Right lobe of liver (tissue), 6 donors: ENCODE measurements around the gene PCLO. TPM values are rescaled to one million over a fixed set of nuclear protein-coding genes. Genes with fewer than 3 reads are reported as not detected.

Experiments used
- ATAC-seq, 4 donors: fragments of 200-7000 bp; cut with Tn5 transposase; one replicate each; pipeline ENCODE4 v1.9.1; 2020; ENCODE audit warnings: mild to moderate bottlenecking in 4 of 4, moderate library complexity in 4 of 4
- DNase-seq, 3 donors: peaks; one replicate each; pipeline ENCODE4 v3.0.0-alpha.2; 2020
- H3K27ac ChIP-seq, 3 donors: fragments of 200-600 bp; one replicate each; pipeline ENCODE4 v1.8.0; 2022
- H3K27me3 ChIP-seq, 2 donors: fragments of 200-600 bp; one replicate each; pipeline ENCODE4 v1.8.0; 2022
- H3K36me3 ChIP-seq, 4 donors: fragments of 200-600 bp; sonication (generic) in 1 of 4; one replicate each; pipeline versions ENCODE4 v1.5.1 to v1.8.0; 2017 to 2022; ENCODE audit warnings: control low read depth in 1 of 4
- H3K4me1 ChIP-seq, 4 donors: fragments of 200-600 bp; sonication (generic) in 1 of 4; one replicate each; pipeline versions ENCODE4 v1.5.1 to v1.8.0; 2017 to 2022; ENCODE audit warnings: control low read depth in 1 of 4
- H3K4me3 ChIP-seq, 3 donors: fragments of 200-600 bp; one replicate each; pipeline ENCODE4 v1.8.0; 2022
- H3K9me3 ChIP-seq, 4 donors: fragments of 200-600 bp; sonication (generic) in 1 of 4; one replicate each; pipeline versions ENCODE4 v1.5.1 to v1.8.0; 2017 to 2022; ENCODE audit warnings: control low read depth in 1 of 4
- CTCF ChIP-seq, 4 donors: fragments of 200-600 bp in 3 of 4; fragments of 450-650 bp in 1 of 4; IDR thresholded peaks; one replicate each; pipeline versions ENCODE4 v1.5.1 to v1.8.0; 2016 to 2022; ENCODE audit warnings: antibody characterized with exemption in 4 of 4, mild to moderate bottlenecking in 2 of 4
- POLR2A ChIP-seq: fragments of 450-650 bp; IDR thresholded peaks from one replicate; pipeline ENCODE4 v1.6.1; 2017; ENCODE audit warnings: antibody characterized with exemption, mild to moderate bottlenecking
- WGBS: methylation state at CpG from one replicate; pipeline ENCODE4 v1.1.6; 2018; ENCODE audit warnings: low coverage, low lambda C conversion rate; ENCODE audit not compliant: insufficient coverage; ENCODE audit errors: missing lambda C conversion rate; 5-methylcytosine and 5-hydroxymethylcytosine counted together
- intact Hi-C, 2 donors: fragments of 100-400 bp; cut with DNase I; formaldehyde crosslinking; loops; one replicate each; pipeline versions ENCODE4 v1.11.2 to v1.14.1; 2022
- long read RNA-seq: library from polyadenylated mRNA; unstranded; transcript quantifications from one replicate; pipeline ENCODE4 v2.0.0, GENCODE V29; 2019
- total RNA-seq, 6 experiments: library from RNA; depleted of rRNA in 2 of 6; stranded (reverse); fragments of >200 nt in 2 of 6; fragmentation: NEBNext Ultra II Directional in 3 of 6; extraction: Animal tissue kit (Norgen Biotek cat#: 25700) in 3 of 6; gene quantifications; one replicate each; pipeline versions ENCODE4 v1.1.0 to v1.2.4, GENCODE V29; 2016 to 2023
- donor health status: DM: no; HTN: yes; CAD: no.
- donor health status: DM: no; HTN: no; CAD: no.
- donor health status: DM: no; HTN: no; CAD: no.
- donor health status: DM: no; HTN: yes; CAD: no.
- donor health status: DM: no; HTN: yes; CAD: no.

The PCLO gene, protein sequence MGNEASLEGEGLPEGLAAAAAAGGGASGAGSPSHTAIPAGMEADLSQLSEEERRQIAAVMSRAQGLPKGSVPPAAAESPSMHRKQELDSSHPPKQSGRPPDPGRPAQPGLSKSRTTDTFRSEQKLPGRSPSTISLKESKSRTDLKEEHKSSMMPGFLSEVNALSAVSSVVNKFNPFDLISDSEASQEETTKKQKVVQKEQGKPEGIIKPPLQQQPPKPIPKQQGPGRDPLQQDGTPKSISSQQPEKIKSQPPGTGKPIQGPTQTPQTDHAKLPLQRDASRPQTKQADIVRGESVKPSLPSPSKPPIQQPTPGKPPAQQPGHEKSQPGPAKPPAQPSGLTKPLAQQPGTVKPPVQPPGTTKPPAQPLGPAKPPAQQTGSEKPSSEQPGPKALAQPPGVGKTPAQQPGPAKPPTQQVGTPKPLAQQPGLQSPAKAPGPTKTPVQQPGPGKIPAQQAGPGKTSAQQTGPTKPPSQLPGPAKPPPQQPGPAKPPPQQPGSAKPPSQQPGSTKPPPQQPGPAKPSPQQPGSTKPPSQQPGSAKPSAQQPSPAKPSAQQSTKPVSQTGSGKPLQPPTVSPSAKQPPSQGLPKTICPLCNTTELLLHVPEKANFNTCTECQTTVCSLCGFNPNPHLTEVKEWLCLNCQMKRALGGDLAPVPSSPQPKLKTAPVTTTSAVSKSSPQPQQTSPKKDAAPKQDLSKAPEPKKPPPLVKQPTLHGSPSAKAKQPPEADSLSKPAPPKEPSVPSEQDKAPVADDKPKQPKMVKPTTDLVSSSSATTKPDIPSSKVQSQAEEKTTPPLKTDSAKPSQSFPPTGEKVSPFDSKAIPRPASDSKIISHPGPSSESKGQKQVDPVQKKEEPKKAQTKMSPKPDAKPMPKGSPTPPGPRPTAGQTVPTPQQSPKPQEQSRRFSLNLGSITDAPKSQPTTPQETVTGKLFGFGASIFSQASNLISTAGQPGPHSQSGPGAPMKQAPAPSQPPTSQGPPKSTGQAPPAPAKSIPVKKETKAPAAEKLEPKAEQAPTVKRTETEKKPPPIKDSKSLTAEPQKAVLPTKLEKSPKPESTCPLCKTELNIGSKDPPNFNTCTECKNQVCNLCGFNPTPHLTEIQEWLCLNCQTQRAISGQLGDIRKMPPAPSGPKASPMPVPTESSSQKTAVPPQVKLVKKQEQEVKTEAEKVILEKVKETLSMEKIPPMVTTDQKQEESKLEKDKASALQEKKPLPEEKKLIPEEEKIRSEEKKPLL (N-terminal part only)
- 1 to 10 TPM in 1 of 6 experiments, under 1 TPM in 5; 0.22 to 1.1 (median 0.33) TPM for total RNA-seq
- long read RNA-seq = 0 reads

- Histone ChIP-seq H3K27ac (no peak within 1 kb of the TSS), H3K27me3 (peaks cover 5 to 7% of the 10 kb centered on the region in 2 donors), H3K9me3 (no peaks in the 10 kb centered on the region), H3K4me1 (peaks cover 0 to 3% (median 0%) of the 10 kb centered on the region in 4 donors), H3K36me3 (no peaks in the 10 kb centered on the region), H3K4me3 (peak within 1 kb of the TSS; percentile 27 to 54 (median 42))
- DNase-seq (peak; percentile 56 to 72 (median 62)), ATAC-seq (peak; percentile 91 to 95 (median 93))
- no peak for TF ChIP-seq POLR2A
- no peak for TF ChIP-seq CTCF (IDR thresholded peaks at IDR 0.05)
- WGBS = 0% methylated on average over 11 of the region's 77 CpGs
- intact Hi-C loops = no loop called here
These were observed at the start of gene PCLO for GRCh38 chr7:83162402-83163256. Gene PCLO (minus strand): TSS chr7:83162884. CDS start chr7:83162592, 292 bp downstream.

GRCh38 chr7:83211685-83212084, 49.0 kb upstream of the PCLO start:
- DNase-seq (no peak), ATAC-seq (no peak)
- Histone ChIP-seq H3K36me3 (no peaks in the 10 kb centered on the region), H3K27ac (no peak overlapping the region), H3K4me3 (no peak overlapping the region), H3K9me3 (no peaks in the 10 kb centered on the region), H3K27me3 (no peaks in the 10 kb centered on the region), H3K4me1 (no peaks in the 10 kb centered on the region)
- intact Hi-C loops = no loop called here
- TF ChIP-seq POLR2A = no peak
- TF ChIP-seq CTCF (IDR thresholded peaks at IDR 0.05) = no peak
- WGBS = 54% methylated on average over 1 of the region's 1 CpG

DNA sequence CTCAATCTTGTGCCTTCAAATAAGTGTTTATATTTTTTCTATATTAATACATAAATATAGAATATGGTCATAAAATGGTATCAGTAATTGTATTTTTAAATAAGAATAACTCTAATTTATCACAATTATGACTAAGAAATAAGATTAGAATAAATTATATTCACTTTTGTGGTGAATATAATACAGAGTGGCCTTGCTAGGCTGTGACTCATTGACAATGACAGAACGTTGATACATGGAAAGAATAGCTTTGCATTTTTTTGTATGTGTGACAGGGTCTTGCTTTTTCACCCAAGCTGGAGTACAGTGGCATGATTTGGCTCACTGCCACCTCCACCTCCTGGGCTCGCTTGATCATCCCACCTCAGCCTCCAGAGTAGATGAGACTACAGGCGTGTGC, 47.8 kb upstream of the PCLO start:
- no peaks in the 10 kb centered on the region for H3K27me3 ChIP-seq
- no peak overlapping the region for H3K4me3 ChIP-seq
- WGBS = 72% methylated on average over 2 of the region's 3 CpGs
- H3K9me3 ChIP-seq = no peaks in the 10 kb centered on the region
- no peaks in the 10 kb centered on the region for H3K4me1 ChIP-seq
- intact Hi-C loops = no loop called here
- DNase-seq = no peak
- TF ChIP-seq POLR2A (no peak), CTCF (IDR thresholded peaks at IDR 0.05) (no peak)
- ATAC-seq = no peak
- H3K36me3 ChIP-seq = no peaks in the 10 kb centered on the region
- H3K27ac ChIP-seq = no peak overlapping the region
